WERI-Rb-1 (cell line): ENCODE results near the gene MYOZ1.

Source experiments
- DNase-seq: peaks from one replicate; pipeline ENCODE4 v3.0.0-alpha.2; 2020
- H3K27ac ChIP-seq: fragments of 250-450 bp; sonication (Bioruptor Pico); 2 replicates; pipeline ENCODE4 v1.5.1; 2020; ENCODE audit warnings: mild to moderate bottlenecking, moderate library complexity
- H3K27me3 ChIP-seq: fragments of 250-450 bp; sonication (Bioruptor Pico); 2 replicates; pipeline ENCODE4 v1.5.1; 2021; ENCODE audit warnings: mild to moderate bottlenecking, low read depth, moderate library complexity; ENCODE audit not compliant: insufficient read depth, severe bottlenecking
- H3K36me3 ChIP-seq: fragments of 250-450 bp; sonication (Bioruptor Pico); 2 replicates; pipeline ENCODE4 v1.5.1; 2020; ENCODE audit warnings: mild to moderate bottlenecking, moderate library complexity
- H3K4me3 ChIP-seq: 2 replicates; pipeline ENCODE4 v1.5.1; 2011; ENCODE audit warnings: low read depth, mild to moderate bottlenecking, control low read depth, low read length
- H3K9me3 ChIP-seq: fragments of 250-450 bp; sonication (Bioruptor Pico); 2 replicates; pipeline ENCODE4 v1.5.1; 2021; ENCODE audit warnings: mild to moderate bottlenecking, moderate library complexity; ENCODE audit not compliant: severe bottlenecking
- TF ChIP-seq, protein P1 (sequence below): IDR thresholded peaks from 2 replicates; pipeline ENCODE4 v1.5.1; 2011; ENCODE audit warnings: low read depth, mild to moderate bottlenecking, control low read depth, inconsistent platforms, low read length

The MYOZ1 gene

DNA sequence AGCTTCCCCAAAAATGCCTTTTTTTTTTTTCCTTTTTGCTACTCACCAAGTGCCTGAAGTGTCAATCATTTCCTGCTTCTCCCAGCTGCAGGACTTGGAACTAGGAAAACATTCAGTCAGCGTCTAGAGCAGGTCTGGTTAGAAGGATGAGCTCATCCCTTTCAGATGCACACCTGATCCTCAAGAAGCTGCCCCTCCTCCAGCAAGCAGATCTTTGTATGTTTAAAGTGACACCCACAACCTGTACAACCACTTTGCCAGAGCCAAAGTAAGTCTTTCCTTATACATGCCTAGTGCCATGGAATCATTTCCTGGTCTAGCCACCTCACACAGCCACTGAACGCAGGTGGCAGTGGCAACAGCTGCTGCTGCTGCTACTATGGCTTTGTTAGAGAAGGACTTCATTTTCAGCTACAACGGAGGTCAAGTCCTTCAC lies 39.8 kb downstream of the MYOZ1 start:
- Histone ChIP-seq H3K27ac (no peak overlapping the region), H3K27me3 (no peaks in the 10 kb centered on the region), H3K36me3 (peaks cover 7% of the 10 kb centered on the region; the same call in 1 of the 2 replicates), H3K4me3 (no peak overlapping the region), H3K9me3 (no peaks in the 10 kb centered on the region)
- TF ChIP-seq, protein P1, sequence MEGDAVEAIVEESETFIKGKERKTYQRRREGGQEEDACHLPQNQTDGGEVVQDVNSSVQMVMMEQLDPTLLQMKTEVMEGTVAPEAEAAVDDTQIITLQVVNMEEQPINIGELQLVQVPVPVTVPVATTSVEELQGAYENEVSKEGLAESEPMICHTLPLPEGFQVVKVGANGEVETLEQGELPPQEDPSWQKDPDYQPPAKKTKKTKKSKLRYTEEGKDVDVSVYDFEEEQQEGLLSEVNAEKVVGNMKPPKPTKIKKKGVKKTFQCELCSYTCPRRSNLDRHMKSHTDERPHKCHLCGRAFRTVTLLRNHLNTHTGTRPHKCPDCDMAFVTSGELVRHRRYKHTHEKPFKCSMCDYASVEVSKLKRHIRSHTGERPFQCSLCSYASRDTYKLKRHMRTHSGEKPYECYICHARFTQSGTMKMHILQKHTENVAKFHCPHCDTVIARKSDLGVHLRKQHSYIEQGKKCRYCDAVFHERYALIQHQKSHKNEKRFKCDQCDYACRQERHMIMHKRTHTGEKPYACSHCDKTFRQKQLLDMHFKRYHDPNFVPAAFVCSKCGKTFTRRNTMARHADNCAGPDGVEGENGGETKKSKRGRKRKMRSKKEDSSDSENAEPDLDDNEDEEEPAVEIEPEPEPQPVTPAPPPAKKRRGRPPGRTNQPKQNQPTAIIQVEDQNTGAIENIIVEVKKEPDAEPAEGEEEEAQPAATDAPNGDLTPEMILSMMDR: no peak
- DNase-seq: no peak

- TF ChIP-seq, protein P1: no peak
- Histone ChIP-seq H3K9me3 (no peaks in the 10 kb centered on the region), H3K27ac (no peak overlapping the region), H3K4me3 (no peak overlapping the region), H3K36me3 (no peaks in the 10 kb centered on the region), H3K27me3 (no peaks in the 10 kb centered on the region)
- DNase-seq: no peak
Measured at GRCh38 chr10:73597346-73597745, 43.9 kb downstream of the MYOZ1 start.

DNA sequence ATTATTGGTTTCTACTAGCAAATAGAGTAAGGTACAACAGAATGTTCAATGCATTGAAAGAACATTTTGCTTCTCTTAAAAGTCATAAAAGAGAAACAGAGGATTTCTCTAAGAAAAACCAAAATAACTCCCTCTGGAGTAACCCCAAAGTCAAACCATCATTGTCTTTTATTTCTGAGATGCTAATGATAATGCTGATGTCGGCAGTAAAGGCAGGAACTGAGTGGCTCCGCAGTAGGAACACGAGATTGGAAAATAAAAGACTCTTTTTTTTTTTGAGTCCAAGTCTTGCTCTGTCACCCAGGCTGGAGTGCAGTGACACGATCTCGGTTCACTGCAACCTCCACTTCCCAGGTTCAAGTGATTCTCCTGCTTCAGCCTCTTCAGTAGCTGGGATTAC lies 47.5 kb downstream of the MYOZ1 start:
- Histone ChIP-seq H3K4me3 (no peak overlapping the region), H3K36me3 (no peaks in the 10 kb centered on the region), H3K27ac (no peak overlapping the region), H3K27me3 (no peaks in the 10 kb centered on the region), H3K9me3 (no peaks in the 10 kb centered on the region)
- TF ChIP-seq, protein P1: no peak
- DNase-seq: no peak

GRCh38 chr10:73593110-73593509 lies 48.2 kb downstream of the MYOZ1 start:
- H3K9me3 ChIP-seq: no peaks in the 10 kb centered on the region
- no peak for DNase-seq
- H3K4me3 ChIP-seq: no peak overlapping the region
- H3K36me3 ChIP-seq: no peaks in the 10 kb centered on the region
- TF ChIP-seq, protein P1: no peak
- no peaks in the 10 kb centered on the region for H3K27me3 ChIP-seq
- no peak overlapping the region for H3K27ac ChIP-seq

DNA sequence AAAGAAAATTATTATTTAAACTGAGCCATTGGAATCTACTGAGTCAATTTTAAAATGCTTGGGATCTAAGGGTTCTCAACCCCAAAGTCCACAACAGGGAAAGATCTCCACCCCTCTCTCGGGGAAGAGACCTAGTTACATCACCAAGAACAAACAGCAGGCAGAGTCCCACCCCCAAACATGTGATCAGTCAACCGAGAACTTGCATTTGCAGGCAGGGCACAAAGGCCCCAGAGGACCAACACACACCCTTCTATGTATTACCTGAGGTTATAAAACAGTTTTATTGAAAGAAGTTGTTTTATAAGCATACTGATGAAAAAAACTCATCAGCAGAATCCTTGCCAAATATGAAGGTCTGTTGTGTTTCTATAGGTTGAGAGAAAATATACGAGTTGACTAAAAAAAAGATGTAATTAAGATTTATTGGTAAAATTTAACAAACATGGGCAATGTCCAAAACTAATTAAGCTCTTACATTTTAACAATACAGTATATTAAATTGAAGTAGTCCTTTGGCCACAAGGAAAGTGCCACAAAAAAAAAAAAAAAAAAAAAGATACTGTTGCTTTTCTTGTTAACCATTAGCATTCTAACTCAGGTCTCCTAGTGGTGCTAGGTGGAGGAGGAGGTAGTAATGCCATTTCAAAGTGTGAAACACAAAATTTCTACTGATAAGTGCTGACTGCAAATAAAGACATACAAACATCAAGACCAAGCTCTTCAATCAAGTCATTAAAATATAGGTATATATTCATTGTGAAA lies 49.2 kb downstream of the MYOZ1 start:
- peak; percentile 38 for DNase-seq
- TF ChIP-seq, protein P1: no peak
- H3K27ac ChIP-seq: no peak overlapping the region
- no peak overlapping the region for H3K4me3 ChIP-seq
- H3K36me3 ChIP-seq: no peaks in the 10 kb centered on the region
- H3K27me3 ChIP-seq: no peaks in the 10 kb centered on the region
- H3K9me3 ChIP-seq: no peaks in the 10 kb centered on the region
